ENCODE measurements around the gene RPH3AL.
"Not testable (repeated sequence)": the region's sequence is repeated elsewhere in the genome, so short reads cannot be mapped to it uniquely, and the experiment has no call there.

The RPH3AL gene

DNA sequence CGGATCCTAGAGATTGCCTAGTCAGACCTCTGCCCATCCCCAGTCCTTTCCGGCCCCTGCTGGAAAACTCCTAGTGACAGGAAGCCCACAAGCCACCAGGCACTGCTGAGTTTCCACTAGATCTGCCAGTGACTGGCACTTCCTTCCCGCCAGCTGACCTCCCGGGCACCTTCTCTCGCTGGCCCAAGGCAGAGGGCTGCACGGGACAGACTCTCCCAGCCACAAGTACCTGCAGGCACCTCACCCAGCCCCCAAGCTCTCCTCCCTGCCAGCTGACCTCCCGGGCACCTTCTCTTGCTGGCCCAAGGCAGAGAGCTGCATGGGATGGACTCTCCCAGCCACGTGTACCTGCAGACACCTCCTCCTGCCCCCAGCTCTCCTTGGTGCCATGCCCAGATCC is 104.8 kb downstream of the RPH3AL start:
- no peak for DNase-seq (ENCODE audit: low read depth)
- TF ChIP-seq, protein P1, sequence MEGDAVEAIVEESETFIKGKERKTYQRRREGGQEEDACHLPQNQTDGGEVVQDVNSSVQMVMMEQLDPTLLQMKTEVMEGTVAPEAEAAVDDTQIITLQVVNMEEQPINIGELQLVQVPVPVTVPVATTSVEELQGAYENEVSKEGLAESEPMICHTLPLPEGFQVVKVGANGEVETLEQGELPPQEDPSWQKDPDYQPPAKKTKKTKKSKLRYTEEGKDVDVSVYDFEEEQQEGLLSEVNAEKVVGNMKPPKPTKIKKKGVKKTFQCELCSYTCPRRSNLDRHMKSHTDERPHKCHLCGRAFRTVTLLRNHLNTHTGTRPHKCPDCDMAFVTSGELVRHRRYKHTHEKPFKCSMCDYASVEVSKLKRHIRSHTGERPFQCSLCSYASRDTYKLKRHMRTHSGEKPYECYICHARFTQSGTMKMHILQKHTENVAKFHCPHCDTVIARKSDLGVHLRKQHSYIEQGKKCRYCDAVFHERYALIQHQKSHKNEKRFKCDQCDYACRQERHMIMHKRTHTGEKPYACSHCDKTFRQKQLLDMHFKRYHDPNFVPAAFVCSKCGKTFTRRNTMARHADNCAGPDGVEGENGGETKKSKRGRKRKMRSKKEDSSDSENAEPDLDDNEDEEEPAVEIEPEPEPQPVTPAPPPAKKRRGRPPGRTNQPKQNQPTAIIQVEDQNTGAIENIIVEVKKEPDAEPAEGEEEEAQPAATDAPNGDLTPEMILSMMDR (IDR thresholded peaks at IDR 0.05; ENCODE audit: insufficient read depth, low read depth, low read length, missing control alignments), result no peak
- H3K4me3 ChIP-seq (ENCODE audit: low read length), result no peak overlapping the region

- no peak for DNase-seq (ENCODE audit: low read depth)
- no peak overlapping the region for H3K4me3 ChIP-seq (ENCODE audit: low read length)
- TF ChIP-seq, protein P1 (IDR thresholded peaks at IDR 0.05; ENCODE audit: insufficient read depth, low read depth, low read length, missing control alignments), result no peak
Observed at GRCh38 chr17:246851-247421, 105.7 kb downstream of the RPH3AL start.

DNA sequence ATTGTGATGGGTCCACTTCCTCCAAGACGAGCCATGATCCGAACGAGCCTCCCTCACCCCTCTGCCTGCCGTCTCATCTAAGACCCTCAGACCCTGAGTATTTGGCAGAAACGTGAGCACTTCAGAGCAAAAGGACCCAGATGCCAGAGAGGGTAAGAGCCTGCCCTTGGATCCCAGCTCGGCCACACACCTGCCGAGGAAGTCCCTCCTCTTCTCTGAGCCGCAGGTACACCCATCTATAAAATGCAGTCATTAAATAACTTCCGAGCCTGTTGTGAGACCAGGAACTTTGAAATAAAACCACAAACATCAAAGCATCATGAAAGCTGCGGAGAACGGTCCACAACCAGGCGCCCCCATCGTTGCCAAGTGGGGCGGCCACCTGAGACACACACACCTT is 106.4 kb downstream of the RPH3AL start:
- TF ChIP-seq, protein P1 (IDR thresholded peaks at IDR 0.05; ENCODE audit: insufficient read depth, low read depth, low read length, missing control alignments), result no peak
- no peak for DNase-seq (ENCODE audit: low read depth)
- no peak overlapping the region for H3K4me3 ChIP-seq (ENCODE audit: low read length)

- no peak for DNase-seq (ENCODE audit: low read depth)
- TF ChIP-seq, protein P1 (IDR thresholded peaks at IDR 0.05; ENCODE audit: insufficient read depth, low read depth, low read length, missing control alignments), result no peak
- H3K4me3 ChIP-seq (ENCODE audit: low read length), result no peak overlapping the region
Observed at GRCh38 chr17:245611-246010, 107.0 kb downstream of the RPH3AL start.

DNA sequence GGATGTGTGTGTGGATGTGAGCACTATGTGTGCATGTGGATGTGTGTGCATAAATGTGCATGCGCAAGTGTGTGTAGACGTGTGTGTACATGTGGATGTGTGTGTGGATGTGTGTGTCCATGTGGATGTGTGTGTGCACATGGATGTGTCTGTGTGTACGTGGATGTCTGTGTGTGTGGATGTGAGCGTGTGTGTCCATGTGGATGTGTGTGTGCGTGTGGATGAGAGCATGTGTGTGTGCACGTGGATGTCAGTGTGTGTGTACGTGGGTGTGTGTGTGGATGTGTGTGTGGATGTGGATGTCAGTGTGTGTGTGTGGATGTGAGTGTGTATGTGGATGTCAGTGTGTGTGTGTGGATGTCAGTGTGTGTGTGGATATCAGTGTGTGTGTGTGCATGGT is 107.6 kb downstream of the RPH3AL start:
- no peak overlapping the region for H3K4me3 ChIP-seq (ENCODE audit: low read length)
- DNase-seq (ENCODE audit: low read depth), result no peak
- TF ChIP-seq, protein P1 (IDR thresholded peaks at IDR 0.05; ENCODE audit: insufficient read depth, low read depth, low read length, missing control alignments), result no peak

- not testable (repeated sequence) for DNase-seq (ENCODE audit: low read depth); H3K4me3 ChIP-seq (ENCODE audit: low read length)
Observed at GRCh38 chr17:243924-244323, 108.7 kb downstream of the RPH3AL start.

GRCh38 chr17:238964-239259 is 113.7 kb downstream of the RPH3AL start:
- no peak for DNase-seq (ENCODE audit: low read depth)

More at GRCh38 chr17:238964-239259, 113.7 kb downstream of the RPH3AL start:
- H3K4me3 ChIP-seq (ENCODE audit: low read length), result no peak overlapping the region
- TF ChIP-seq, protein P1 (IDR thresholded peaks at IDR 0.05; ENCODE audit: insufficient read depth, low read depth, low read length, missing control alignments), result no peak

Data from epithelial cell of esophagus (primary cell).